ENCODE results near the gene TMEM125.

The TMEM125 gene

DNA sequence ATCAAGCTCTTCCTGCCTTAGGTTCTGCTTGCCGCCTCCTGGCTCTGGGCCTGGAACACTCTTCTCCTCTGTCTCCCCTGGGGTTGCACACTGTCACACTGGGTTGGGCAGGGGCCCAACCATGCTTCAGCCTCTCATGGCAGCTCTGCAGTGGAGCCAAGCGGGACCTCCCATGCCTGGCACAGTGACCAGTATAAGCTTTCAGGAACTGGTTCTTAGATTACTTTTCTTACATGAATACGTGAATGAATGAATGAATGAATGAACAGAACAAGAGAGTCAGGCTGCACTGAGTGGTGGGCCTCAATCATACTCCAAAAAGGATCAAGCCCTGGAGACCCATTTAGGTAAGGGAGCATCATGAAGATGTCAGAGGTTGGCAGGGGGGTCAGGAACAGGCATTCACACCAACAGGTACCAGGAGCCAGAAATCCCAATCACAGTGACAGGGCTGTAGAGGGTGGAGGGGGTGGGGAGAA, 30.8 kb upstream of the TMEM125 start:
- Histone ChIP-seq H3K9me3 (ENCODE audit: low read length) (no peaks in the 10 kb centered on the region), H3K27me3 (ENCODE audit: insufficient read depth, low read length) (no peaks in the 10 kb centered on the region), H2AFZ (ENCODE audit: low read length) (no peak overlapping the region), H3K9ac (ENCODE audit: low read length) (no peak overlapping the region), H3K27ac (ENCODE audit: low read depth, low read length, poor library complexity, severe bottlenecking) (no peak overlapping the region), H3K4me1 (ENCODE audit: insufficient read depth, low read length, severe bottlenecking) (no peaks in the 10 kb centered on the region), H3F3A (ENCODE audit: insufficient read depth, low read length) (no peaks in the 10 kb centered on the region), H3K36me3 (ENCODE audit: insufficient read depth, low read length) (no peaks in the 10 kb centered on the region), H3K4me3 (ENCODE audit: low read depth, low read length, poor library complexity, severe bottlenecking) (no peak overlapping the region), H3K9me2 (ENCODE audit: low read depth, low read length) (no peaks in the 10 kb centered on the region), H3K79me2 (ENCODE audit: insufficient read depth, low read length) (no peaks in the 10 kb centered on the region), H3K4me2 (ENCODE audit: low read length) (no peak overlapping the region), H4K20me1 (ENCODE audit: insufficient read depth, low read length) (no peaks in the 10 kb centered on the region)
- no peak for TF ChIP-seq EZH2 (IDR thresholded peaks at IDR 0.05; ENCODE audit: borderline replicate concordance, low read length)
- TF ChIP-seq, protein P1, sequence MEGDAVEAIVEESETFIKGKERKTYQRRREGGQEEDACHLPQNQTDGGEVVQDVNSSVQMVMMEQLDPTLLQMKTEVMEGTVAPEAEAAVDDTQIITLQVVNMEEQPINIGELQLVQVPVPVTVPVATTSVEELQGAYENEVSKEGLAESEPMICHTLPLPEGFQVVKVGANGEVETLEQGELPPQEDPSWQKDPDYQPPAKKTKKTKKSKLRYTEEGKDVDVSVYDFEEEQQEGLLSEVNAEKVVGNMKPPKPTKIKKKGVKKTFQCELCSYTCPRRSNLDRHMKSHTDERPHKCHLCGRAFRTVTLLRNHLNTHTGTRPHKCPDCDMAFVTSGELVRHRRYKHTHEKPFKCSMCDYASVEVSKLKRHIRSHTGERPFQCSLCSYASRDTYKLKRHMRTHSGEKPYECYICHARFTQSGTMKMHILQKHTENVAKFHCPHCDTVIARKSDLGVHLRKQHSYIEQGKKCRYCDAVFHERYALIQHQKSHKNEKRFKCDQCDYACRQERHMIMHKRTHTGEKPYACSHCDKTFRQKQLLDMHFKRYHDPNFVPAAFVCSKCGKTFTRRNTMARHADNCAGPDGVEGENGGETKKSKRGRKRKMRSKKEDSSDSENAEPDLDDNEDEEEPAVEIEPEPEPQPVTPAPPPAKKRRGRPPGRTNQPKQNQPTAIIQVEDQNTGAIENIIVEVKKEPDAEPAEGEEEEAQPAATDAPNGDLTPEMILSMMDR (IDR thresholded peaks at IDR 0.05; ENCODE audit: low read length): no peak

DNA sequence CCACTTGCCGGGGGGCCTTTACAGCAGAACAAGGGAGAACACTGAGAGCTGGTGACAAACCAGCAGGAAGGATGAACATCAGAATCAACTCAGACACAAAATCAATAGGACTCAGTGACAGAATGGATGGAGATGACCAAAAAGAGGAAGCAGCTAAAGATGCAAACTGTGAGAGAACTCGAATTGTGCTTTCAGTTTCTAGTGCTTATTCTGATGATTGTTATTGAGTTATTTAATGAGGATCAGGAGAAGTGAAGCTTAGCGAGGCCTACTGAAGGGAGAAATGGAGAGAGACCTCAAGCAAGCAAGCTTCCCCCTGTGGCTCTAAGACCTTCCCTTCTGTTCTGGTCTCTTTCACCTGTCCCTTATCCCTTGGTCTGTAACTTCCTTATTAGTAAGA, 30.3 kb upstream of the TMEM125 start:
- Histone ChIP-seq H4K20me1 (ENCODE audit: insufficient read depth, low read length) (no peaks in the 10 kb centered on the region), H3K27ac (ENCODE audit: low read depth, low read length, poor library complexity, severe bottlenecking) (no peak overlapping the region), H2AFZ (ENCODE audit: low read length) (no peak overlapping the region)

DNA sequence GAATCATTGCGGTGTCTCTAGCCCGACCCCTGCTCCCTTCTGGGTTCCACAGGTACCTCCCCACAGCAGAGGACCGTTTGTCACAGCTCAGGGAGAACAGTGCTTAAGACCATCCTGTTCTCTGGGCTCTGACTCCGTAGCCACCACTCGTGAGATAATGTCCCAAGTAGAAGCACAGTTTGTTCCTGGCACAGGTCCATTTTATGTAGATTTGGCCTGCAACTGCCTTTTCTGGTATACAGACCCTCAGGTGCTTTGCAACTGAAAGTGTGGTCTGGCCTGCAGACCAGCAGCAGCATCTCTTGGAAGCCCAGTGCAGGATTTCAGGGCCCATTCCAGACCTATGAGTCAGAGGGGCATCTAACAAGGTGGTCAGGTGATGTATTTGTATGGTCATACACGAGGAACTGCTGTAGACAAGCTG, 28.4 kb upstream of the TMEM125 start:
- Histone ChIP-seq H3K4me3 (ENCODE audit: low read depth, low read length, poor library complexity, severe bottlenecking) (no peak overlapping the region), H3K9ac (ENCODE audit: low read length) (no peak overlapping the region), H3K27ac (ENCODE audit: low read depth, low read length, poor library complexity, severe bottlenecking) (no peak overlapping the region), H3F3A (ENCODE audit: insufficient read depth, low read length) (no peaks in the 10 kb centered on the region), H3K4me2 (ENCODE audit: low read length) (no peak overlapping the region), H2AFZ (ENCODE audit: low read length) (no peak overlapping the region), H3K27me3 (ENCODE audit: insufficient read depth, low read length) (no peaks in the 10 kb centered on the region), H3K9me2 (ENCODE audit: low read depth, low read length) (no peaks in the 10 kb centered on the region), H3K36me3 (ENCODE audit: insufficient read depth, low read length) (no peaks in the 10 kb centered on the region), H3K9me3 (ENCODE audit: low read length) (no peaks in the 10 kb centered on the region), H3K4me1 (ENCODE audit: insufficient read depth, low read length, severe bottlenecking) (no peaks in the 10 kb centered on the region), H4K20me1 (ENCODE audit: insufficient read depth, low read length) (no peaks in the 10 kb centered on the region), H3K79me2 (ENCODE audit: insufficient read depth, low read length) (no peaks in the 10 kb centered on the region)
- TF ChIP-seq, protein P1 (IDR thresholded peaks at IDR 0.05; ENCODE audit: low read length): no peak
- TF ChIP-seq EZH2 (IDR thresholded peaks at IDR 0.05; ENCODE audit: borderline replicate concordance, low read length): no peak

More for the DNA sequence above, 30.3 kb upstream of the TMEM125 start:
- Histone ChIP-seq H3F3A (ENCODE audit: insufficient read depth, low read length) (no peaks in the 10 kb centered on the region), H3K9ac (ENCODE audit: low read length) (no peak overlapping the region), H3K79me2 (ENCODE audit: insufficient read depth, low read length) (no peaks in the 10 kb centered on the region), H3K36me3 (ENCODE audit: insufficient read depth, low read length) (no peaks in the 10 kb centered on the region), H3K9me2 (ENCODE audit: low read depth, low read length) (no peaks in the 10 kb centered on the region), H3K4me2 (ENCODE audit: low read length) (no peak overlapping the region), H3K9me3 (ENCODE audit: low read length) (no peaks in the 10 kb centered on the region), H3K4me3 (ENCODE audit: low read depth, low read length, poor library complexity, severe bottlenecking) (no peak overlapping the region), H3K4me1 (ENCODE audit: insufficient read depth, low read length, severe bottlenecking) (no peaks in the 10 kb centered on the region), H3K27me3 (ENCODE audit: insufficient read depth, low read length) (no peaks in the 10 kb centered on the region)
- TF ChIP-seq EZH2 (IDR thresholded peaks at IDR 0.05; ENCODE audit: borderline replicate concordance, low read length): no peak
- TF ChIP-seq, protein P1 (IDR thresholded peaks at IDR 0.05; ENCODE audit: low read length): no peak

All from OCI-LY1 (cell line).